ENCODE measurements around the gene GRID2.
A peak's percentile ranks its signal among the peaks of the same experiment; 100 is the strongest.

The GRID2 gene

GRCh38 chr4:93184053-93184452 is 880.3 kb downstream of the GRID2 start:
- DNase-seq, result no peak
- no CpG with 5 or more reads among the region's 2 CpGs for WGBS (ENCODE audit: extremely low coverage, insufficient coverage, insufficient read length)

GRCh38 chr4:93186846-93187245 is 883.1 kb downstream of the GRID2 start:
- H2AFZ ChIP-seq (ENCODE audit: insufficient read depth, low read length, poor library complexity), result no peak overlapping the region
- H2BK5ac ChIP-seq (ENCODE audit: low read depth, low read length, poor library complexity), result no peak overlapping the region
- no peak overlapping the region for H2BK120ac ChIP-seq (ENCODE audit: insufficient read depth, low read length, poor library complexity)
- no peak overlapping the region for H2AK5ac ChIP-seq (ENCODE audit: low read length)
- no peak overlapping the region for H4K91ac ChIP-seq (ENCODE audit: low read depth, low read length)
- no peak overlapping the region for H3K4me3 ChIP-seq (ENCODE audit: low read depth, low read length)
- H3K27me3 ChIP-seq (ENCODE audit: insufficient read depth, low read length), result no peaks in the 10 kb centered on the region
- H3K4me1 ChIP-seq (ENCODE audit: control insufficient read depth in 1 of 2, insufficient read depth in 2 of 2, low read length in 2 of 2), result peaks cover 3 to 4% of the 10 kb centered on the region in 2 experiments
- no peaks in the 10 kb centered on the region for H3K36me3 ChIP-seq (ENCODE audit: control insufficient read depth in 1 of 2, insufficient read depth in 2 of 2, low read length in 2 of 2)
- no peak overlapping the region for H4K12ac ChIP-seq (ENCODE audit: low read depth, low read length)
- no peaks in the 10 kb centered on the region for H3K9me3 ChIP-seq (ENCODE audit: insufficient read depth, low read depth, low read length)
- no peak overlapping the region for H3K9ac ChIP-seq (ENCODE audit: low read length)
- no peak overlapping the region for H3K27ac ChIP-seq (ENCODE audit: low read depth, low read length)
- H3K79me2 ChIP-seq (ENCODE audit: control insufficient read depth, insufficient read depth, low read length, poor library complexity), result no peaks in the 10 kb centered on the region
- no peak overlapping the region for H3K18ac ChIP-seq (ENCODE audit: low read length)
- no peak overlapping the region for H2BK12ac ChIP-seq (ENCODE audit: low read length)
- H3K23ac ChIP-seq (ENCODE audit: low read length), result no peak overlapping the region
- DNase-seq, result no peak
- WGBS (ENCODE audit: extremely low coverage, insufficient coverage, insufficient read length), result no CpG with 5 or more reads among the region's 1 CpG
- no peak overlapping the region for H3K4ac ChIP-seq (ENCODE audit: low read depth, low read length)
- H3K14ac ChIP-seq (ENCODE audit: low read length), result no peak overlapping the region
- no peak overlapping the region for H4K8ac ChIP-seq (ENCODE audit: low read depth, low read length)
- H3K79me1 ChIP-seq (ENCODE audit: low read length), result no peaks in the 10 kb centered on the region
- H3K4me2 ChIP-seq (ENCODE audit: low read length), result no peak overlapping the region

More at GRCh38 chr4:93184053-93184452, 880.3 kb downstream of the GRID2 start:
- Histone ChIP-seq H2BK120ac (ENCODE audit: insufficient read depth, low read length, poor library complexity) (no peak overlapping the region), H4K91ac (ENCODE audit: low read depth, low read length) (no peak overlapping the region), H3K9ac (ENCODE audit: low read length) (no peak overlapping the region), H3K36me3 (ENCODE audit: control insufficient read depth in 1 of 2, insufficient read depth in 2 of 2, low read length in 2 of 2) (no peaks in the 10 kb centered on the region), H3K18ac (ENCODE audit: low read length) (no peak overlapping the region), H2AFZ (ENCODE audit: insufficient read depth, low read length, poor library complexity) (no peak overlapping the region), H4K8ac (ENCODE audit: low read depth, low read length) (no peak overlapping the region), H2BK12ac (ENCODE audit: low read length) (no peak overlapping the region), H3K4ac (ENCODE audit: low read depth, low read length) (no peak overlapping the region), H2BK5ac (ENCODE audit: low read depth, low read length, poor library complexity) (no peak overlapping the region), H3K27me3 (ENCODE audit: insufficient read depth, low read length) (no peaks in the 10 kb centered on the region), H3K79me1 (ENCODE audit: low read length) (no peaks in the 10 kb centered on the region), H3K79me2 (ENCODE audit: control insufficient read depth, insufficient read depth, low read length, poor library complexity) (no peaks in the 10 kb centered on the region), H3K9me3 (ENCODE audit: insufficient read depth, low read depth, low read length) (no peaks in the 10 kb centered on the region), H3K27ac (ENCODE audit: low read depth, low read length) (no peak overlapping the region), H3K14ac (ENCODE audit: low read length) (no peak overlapping the region), H3K4me2 (ENCODE audit: low read length) (no peak overlapping the region), H2AK5ac (ENCODE audit: low read length) (no peak overlapping the region), H3K4me3 (ENCODE audit: low read depth, low read length) (no peak overlapping the region), H3K23ac (ENCODE audit: low read length) (no peak overlapping the region), H3K4me1 (ENCODE audit: control insufficient read depth in 1 of 2, insufficient read depth in 2 of 2, low read length in 2 of 2) (peaks cover 3 to 4% of the 10 kb centered on the region in 2 experiments), H4K12ac (ENCODE audit: low read depth, low read length) (no peak overlapping the region)

- no peaks in the 10 kb centered on the region for H3K36me3 ChIP-seq (ENCODE audit: control insufficient read depth in 1 of 2, insufficient read depth in 2 of 2, low read length in 2 of 2)
- no peak overlapping the region for H3K9ac ChIP-seq (ENCODE audit: low read length)
- no peak overlapping the region for H2AK5ac ChIP-seq (ENCODE audit: low read length)
- H3K4me1 ChIP-seq (ENCODE audit: control insufficient read depth in 1 of 2, insufficient read depth in 2 of 2, low read length in 2 of 2), result peaks cover 3 to 4% of the 10 kb centered on the region in 2 experiments
- H3K9me3 ChIP-seq (ENCODE audit: insufficient read depth, low read depth, low read length), result no peaks in the 10 kb centered on the region
- no peak overlapping the region for H3K4me3 ChIP-seq (ENCODE audit: low read depth, low read length)
- no peak overlapping the region for H3K14ac ChIP-seq (ENCODE audit: low read length)
- no peak overlapping the region for H3K4me2 ChIP-seq (ENCODE audit: low read length)
- no peak overlapping the region for H4K91ac ChIP-seq (ENCODE audit: low read depth, low read length)
- H3K79me1 ChIP-seq (ENCODE audit: low read length), result no peaks in the 10 kb centered on the region
- no peak overlapping the region for H3K27ac ChIP-seq (ENCODE audit: low read depth, low read length)
- peak; percentile 65 to 94 for DNase-seq
- H2AFZ ChIP-seq (ENCODE audit: insufficient read depth, low read length, poor library complexity), result no peak overlapping the region
- no peak overlapping the region for H3K4ac ChIP-seq (ENCODE audit: low read depth, low read length)
- H2BK5ac ChIP-seq (ENCODE audit: low read depth, low read length, poor library complexity), result no peak overlapping the region
- H3K23ac ChIP-seq (ENCODE audit: low read length), result no peak overlapping the region
- WGBS (ENCODE audit: extremely low coverage, insufficient coverage, insufficient read length), result no CpG with 5 or more reads among the region's 4 CpGs
- H3K18ac ChIP-seq (ENCODE audit: low read length), result no peak overlapping the region
- no peak overlapping the region for H4K12ac ChIP-seq (ENCODE audit: low read depth, low read length)
- no peak overlapping the region for H2BK12ac ChIP-seq (ENCODE audit: low read length)
- H3K79me2 ChIP-seq (ENCODE audit: control insufficient read depth, insufficient read depth, low read length, poor library complexity), result no peaks in the 10 kb centered on the region
- no peaks in the 10 kb centered on the region for H3K27me3 ChIP-seq (ENCODE audit: insufficient read depth, low read length)
- no peak overlapping the region for H4K8ac ChIP-seq (ENCODE audit: low read depth, low read length)
- H2BK120ac ChIP-seq (ENCODE audit: insufficient read depth, low read length, poor library complexity), result no peak overlapping the region
These were observed 883.7 kb downstream of the GRID2 start for GRCh38 chr4:93187466-93187865.

GRCh38 chr4:93187892-93188291 is 884.1 kb downstream of the GRID2 start:
- no peak overlapping the region for H3K9ac ChIP-seq (ENCODE audit: low read length)
- no peak overlapping the region for H2BK120ac ChIP-seq (ENCODE audit: insufficient read depth, low read length, poor library complexity)
- H4K91ac ChIP-seq (ENCODE audit: low read depth, low read length), result no peak overlapping the region
- peak; percentile 50 to 73 for DNase-seq
- no peak overlapping the region for H2AK5ac ChIP-seq (ENCODE audit: low read length)
- H3K27me3 ChIP-seq (ENCODE audit: insufficient read depth, low read length), result no peaks in the 10 kb centered on the region
- H3K4ac ChIP-seq (ENCODE audit: low read depth, low read length), result no peak overlapping the region
- H3K4me3 ChIP-seq (ENCODE audit: low read depth, low read length), result no peak overlapping the region
- no peak overlapping the region for H3K4me2 ChIP-seq (ENCODE audit: low read length)
- no peaks in the 10 kb centered on the region for H3K79me1 ChIP-seq (ENCODE audit: low read length)
- H3K23ac ChIP-seq (ENCODE audit: low read length), result no peak overlapping the region
- H3K9me3 ChIP-seq (ENCODE audit: insufficient read depth, low read depth, low read length), result no peaks in the 10 kb centered on the region
- no peaks in the 10 kb centered on the region for H3K79me2 ChIP-seq (ENCODE audit: control insufficient read depth, insufficient read depth, low read length, poor library complexity)
- H3K14ac ChIP-seq (ENCODE audit: low read length), result no peak overlapping the region
- H3K27ac ChIP-seq (ENCODE audit: low read depth, low read length), result no peak overlapping the region
- H3K18ac ChIP-seq (ENCODE audit: low read length), result no peak overlapping the region
- no peak overlapping the region for H2AFZ ChIP-seq (ENCODE audit: insufficient read depth, low read length, poor library complexity)
- no CpG with 5 or more reads among the region's 4 CpGs for WGBS (ENCODE audit: extremely low coverage, insufficient coverage, insufficient read length)
- no peak overlapping the region for H4K12ac ChIP-seq (ENCODE audit: low read depth, low read length)
- peaks cover 3 to 4% of the 10 kb centered on the region in 2 experiments for H3K4me1 ChIP-seq (ENCODE audit: control insufficient read depth in 1 of 2, insufficient read depth in 2 of 2, low read length in 2 of 2)
- no peak overlapping the region for H2BK5ac ChIP-seq (ENCODE audit: low read depth, low read length, poor library complexity)
- no peaks in the 10 kb centered on the region for H3K36me3 ChIP-seq (ENCODE audit: control insufficient read depth in 1 of 2, insufficient read depth in 2 of 2, low read length in 2 of 2)
- no peak overlapping the region for H2BK12ac ChIP-seq (ENCODE audit: low read length)
- no peak overlapping the region for H4K8ac ChIP-seq (ENCODE audit: low read depth, low read length)

All from trophoblast cell (in vitro differentiated cells and primary cell).